H1 (cell line): ENCODE data around the gene HOXC5. TPM values are rescaled to one million over a fixed set of nuclear protein-coding genes. Genes with fewer than 3 reads are reported as not detected.

ENCODE experiments used
- CTCF ChIA-PET: fragments of 300-600 bp; sonication (Branson Sonifier 250); formaldehyde crosslinking; loops from one replicate; lab custom pipeline; 2021; ENCODE audit not compliant: partially characterized antibody; lab: Charles Lee
- POLR2A ChIA-PET: fragments of 300-600 bp; sonication (Branson Sonifier 250); formaldehyde crosslinking; loops from one replicate; lab custom pipeline; 2021; ENCODE audit warnings: inconsistent platforms; ENCODE audit not compliant: partially characterized antibody; lab: Charles Lee
- DNase-seq, 2 experiments: peaks; one replicate each; pipeline versions ENCODE4 v3.0.0 to v3.0.0-alpha.2; 2010 to 2022; ENCODE audit warnings: low spot score in 2 of 2, low read depth in 1 of 2, mixed read lengths in 1 of 2
- FAIRE-seq: peaks from 2 replicates; lab custom pipeline; 2011; peaks lifted over from hg19 to GRCh38; lab: Jason Lieb, UNC
- H2AFZ ChIP-seq: 2 replicates; pipeline ENCODE4 v1.8.1; 2012; ENCODE audit warnings: low read length, inconsistent platforms
- H2AK5ac ChIP-seq: 2 replicates; pipeline ENCODE4 v1.6.1; 2013; ENCODE audit warnings: low read depth, low read length
- H2BK120ac ChIP-seq: replicated peaks from 2 replicates; pipeline ENCODE3; 2013; ENCODE audit warnings: low read depth, low read length, inconsistent platforms
- H2BK12ac ChIP-seq: 2 replicates; pipeline ENCODE4 v1.6.1; 2013; ENCODE audit warnings: low read depth, low read length
- H2BK15ac ChIP-seq: 2 replicates; pipeline ENCODE4 v1.6.1; 2013; ENCODE audit warnings: low read length
- H2BK20ac ChIP-seq: 2 replicates; pipeline ENCODE4 v1.6.1; 2013; ENCODE audit warnings: low read length
- H2BK5ac ChIP-seq: 2 replicates; pipeline ENCODE4 v1.6.1; 2013; ENCODE audit warnings: low read depth, low read length
- H3K14ac ChIP-seq: 2 replicates; pipeline ENCODE4 v1.6.1; 2013; ENCODE audit warnings: inconsistent platforms; ENCODE audit not compliant: insufficient read length
- H3K18ac ChIP-seq: 2 replicates; pipeline ENCODE4 v1.6.1; 2013; ENCODE audit warnings: low read length; ENCODE audit errors: extremely low read depth
- H3K23ac ChIP-seq: 2 replicates; pipeline ENCODE4 v1.6.1; 2013; ENCODE audit warnings: inconsistent platforms; ENCODE audit not compliant: insufficient read length
- H3K23me2 ChIP-seq: 2 replicates; pipeline ENCODE4 v1.6.1; 2013; ENCODE audit warnings: low read depth, low read length
- H3K27ac ChIP-seq: 2 replicates; pipeline ENCODE4 v1.6.1; 2011; ENCODE audit warnings: low read depth, low read length, inconsistent platforms
- H3K27me3 ChIP-seq, 4 experiments: replicated peaks in 1 of 4; 1 replicate in 1 of 4; 2 replicates in 3 of 4; pipeline versions ENCODE4 v1.6.1 to v1.8.1; 2011 to 2013; ENCODE audit warnings: low read length in 3 of 4, mild to moderate bottlenecking in 3 of 4, inconsistent platforms in 2 of 4, mixed read lengths in 2 of 4, moderate library complexity in 1 of 4; ENCODE audit not compliant: control insufficient read depth in 3 of 4, insufficient read depth in 3 of 4; ENCODE audit errors: extremely low read depth in 1 of 4
- H3K36me3 ChIP-seq, 4 experiments: 2 replicates each; pipeline versions ENCODE4 v1.6.1 to v1.8.1; 2011 to 2013; ENCODE audit warnings: mild to moderate bottlenecking in 4 of 4, low read length in 3 of 4, moderate library complexity in 2 of 4, control low read depth in 1 of 4, inconsistent platforms in 1 of 4; ENCODE audit not compliant: insufficient read depth in 4 of 4, control insufficient read depth in 2 of 4
- H3K4ac ChIP-seq: replicated peaks from 2 replicates; pipeline ENCODE3; 2013; ENCODE audit warnings: low read length, low read depth, mixed read lengths, inconsistent platforms; ENCODE audit not compliant: insufficient read length
- H3K4me1 ChIP-seq, 4 experiments: replicated peaks in 1 of 4; 1 replicate in 1 of 4; 2 replicates in 3 of 4; pipeline versions ENCODE4 v1.6.1 to v1.8.1; 2011 to 2013; ENCODE audit warnings: low read length in 3 of 4, inconsistent platforms in 2 of 4, mixed read lengths in 1 of 4; ENCODE audit not compliant: insufficient read depth in 4 of 4, control insufficient read depth in 3 of 4
- H3K4me2 ChIP-seq, 2 experiments: 2 replicates each; pipeline versions ENCODE4 v1.6.1 to v1.8.1; 2011 to 2013; ENCODE audit warnings: low read depth in 2 of 2, low read length in 2 of 2, control low read depth in 1 of 2, inconsistent platforms in 1 of 2, mild to moderate bottlenecking in 1 of 2; ENCODE audit not compliant: insufficient read depth in 1 of 2
- H3K4me3 ChIP-seq, 4 experiments: fragments of 200-600, 300-600 bp in 1 of 4; sonication (generic), shearing (Covaris generic), sonication (Bioruptor Twin) in 1 of 4; 2 replicates each; pipeline versions ENCODE4 v1.5.1 to v1.8.1; 2011 to 2016; ENCODE audit warnings: low read length in 4 of 4, low read depth in 3 of 4, control low read depth in 2 of 4, inconsistent platforms in 2 of 4, mild to moderate bottlenecking in 2 of 4, mixed read lengths in 1 of 4, moderate library complexity in 1 of 4; ENCODE audit not compliant: insufficient read depth in 2 of 4; ENCODE audit errors: extremely low read depth in 1 of 4
- H3K56ac ChIP-seq: replicated peaks from 2 replicates; pipeline ENCODE3; 2013; ENCODE audit warnings: low read depth, mild to moderate bottlenecking, mixed read lengths, low read length, inconsistent platforms; ENCODE audit not compliant: insufficient read length
- H3K79me1 ChIP-seq: 2 replicates; pipeline ENCODE4 v1.6.1; 2013; ENCODE audit warnings: low read depth, low read length, control low read depth
- H3K79me2 ChIP-seq, 2 experiments: 2 replicates each; pipeline versions ENCODE4 v1.6.1 to v1.8.1; 2012 to 2013; ENCODE audit warnings: low read length in 2 of 2, mild to moderate bottlenecking in 2 of 2, inconsistent platforms in 1 of 2; ENCODE audit not compliant: insufficient read depth in 2 of 2, control insufficient read depth in 1 of 2
- H3K9ac ChIP-seq, 4 experiments: replicated peaks in 1 of 4; 1 replicate in 1 of 4; 2 replicates in 3 of 4; pipeline versions ENCODE4 v1.6.1 to v1.8.1; 2011 to 2013; ENCODE audit warnings: low read depth in 3 of 4, low read length in 3 of 4, control low read depth in 2 of 4, mild to moderate bottlenecking in 2 of 4, moderate library complexity in 2 of 4, inconsistent platforms in 1 of 4; ENCODE audit errors: extremely low read depth in 1 of 4
- H3K9me3 ChIP-seq, 2 experiments: 2 replicates each; pipeline versions ENCODE4 v1.6.1 to v1.8.1; 2012 to 2013; ENCODE audit warnings: mild to moderate bottlenecking in 2 of 2, moderate library complexity in 2 of 2, control low read depth in 1 of 2, inconsistent platforms in 1 of 2, low read depth in 1 of 2, low read length in 1 of 2, mixed read lengths in 1 of 2; ENCODE audit not compliant: insufficient read depth in 2 of 2
- H4K20me1 ChIP-seq, 2 experiments: replicated peaks in 1 of 2; 2 replicates each; pipeline versions ENCODE3 to v1.8.1; 2011 to 2013; ENCODE audit warnings: inconsistent platforms in 2 of 2, low read length in 2 of 2, mild to moderate bottlenecking in 1 of 2; ENCODE audit not compliant: insufficient read depth in 2 of 2, control insufficient read depth in 1 of 2
- H4K5ac ChIP-seq: 2 replicates; pipeline ENCODE4 v1.6.1; 2013; ENCODE audit warnings: low read length, low read depth, mixed read lengths, inconsistent platforms; ENCODE audit not compliant: insufficient read length
- H4K8ac ChIP-seq: 2 replicates; pipeline ENCODE4 v1.8.0; 2013; ENCODE audit warnings: mild to moderate bottlenecking, moderate library complexity, low read length, inconsistent platforms; ENCODE audit not compliant: insufficient read depth; ENCODE audit errors: extremely low read depth
- H4K91ac ChIP-seq: replicated peaks from 2 replicates; pipeline ENCODE3; 2013; ENCODE audit warnings: low read length, mixed read lengths, inconsistent platforms; ENCODE audit not compliant: insufficient read length
- CBX8 ChIP-seq: fragments of 300-800, 300-1000 bp; sonication (generic); IDR thresholded peaks from 2 replicates; pipeline ENCODE4 v1.7.1; 2016; ENCODE audit warnings: low read depth, low read length, borderline replicate concordance
- CTBP2 ChIP-seq: IDR thresholded peaks from 2 replicates; pipeline ENCODE4 v1.7.0; 2011; ENCODE audit warnings: borderline replicate concordance, mild to moderate bottlenecking, moderate library complexity, mixed read lengths, low read length; ENCODE audit not compliant: insufficient read depth, insufficient read length
- PHF8 ChIP-seq: fragments of 200-600 bp; sonication (generic); conservative IDR thresholded peaks from 2 replicates; pipeline ENCODE4 v1.7.1; 2012; ENCODE audit warnings: low read depth, mild to moderate bottlenecking, inconsistent platforms, low read length, moderate library complexity
- RFX5 ChIP-seq: IDR thresholded peaks from 2 replicates; pipeline ENCODE4 v1.6.1; 2011; ENCODE audit warnings: low read depth, low read length, improper control_type of control experiment, borderline replicate concordance
- RNF2 ChIP-seq: fragments of 200-900, 300-1000 bp; sonication (generic); IDR thresholded peaks from 2 replicates; pipeline ENCODE4 v1.7.1; 2016; ENCODE audit warnings: borderline replicate concordance, low read depth, mild to moderate bottlenecking, antibody characterized with exemption, low read length; ENCODE audit not compliant: poor library complexity, severe bottlenecking; ENCODE audit errors: missing control alignments
- SAP30 ChIP-seq: fragments of 300-600 bp; sonication (generic); IDR thresholded peaks from 2 replicates; pipeline ENCODE4 v1.7.1; 2012; ENCODE audit warnings: low read length, moderate library complexity, mild to moderate bottlenecking, inconsistent platforms; ENCODE audit not compliant: insufficient read depth, insufficient replicate concordance
- SUZ12 ChIP-seq: fragments of 200-600 bp; sonication (generic); IDR thresholded peaks from 2 replicates; pipeline ENCODE4 v1.6.1; 2012; ENCODE audit warnings: mild to moderate bottlenecking, inconsistent platforms, low read length, moderate library complexity, mixed read lengths
- YY1 ChIP-seq: IDR thresholded peaks from 2 replicates; pipeline ENCODE4 v1.6.1; 2011; ENCODE audit warnings: low read depth, mild to moderate bottlenecking, low read length
- WGBS, 2 experiments: shearing (Covaris generic) in 1 of 2; methylation state at CpG; one replicate each; pipeline versions ENCODE4 v1.1.6 to v1.1.7; 2013 to 2015; ENCODE audit warnings: low lambda C conversion rate in 2 of 2, mixed read lengths in 2 of 2, inconsistent platforms in 1 of 2, low coverage in 1 of 2, missing lambda C conversion rate in 1 of 2; ENCODE audit not compliant: insufficient replicate concordance in 2 of 2, insufficient coverage in 1 of 2, insufficient read length in 1 of 2; ENCODE audit errors: extremely low coverage in 1 of 2, missing lambda C conversion rate in 1 of 2; 5-methylcytosine and 5-hydroxymethylcytosine counted together
- polyA plus RNA-seq, 7 experiments: library from polyadenylated mRNA; depleted of rRNA in 3 of 7; stranded (reverse) in 5 of 7; unstranded in 2 of 7; fragments of >200 nt in 5 of 7; fragments of 200-250 nt in 2 of 7; gene quantifications; 1 replicate in 5 of 7; 2 replicates in 1 of 7; 4 replicates in 1 of 7; pipeline versions ENCODE4 v1.2.1 to v1.2.3, GENCODE V29; 2011 to 2013; ENCODE audit warnings: missing spikeins in 2 of 7, mixed read lengths in 2 of 7
- total RNA-seq: library from RNA; stranded (reverse); fragmentation: NEBNext Ultra II Directional; extraction: Animal tissue kit (Norgen Biotek cat#: 25700); gene quantifications from 2 replicates; pipeline ENCODE4 v1.2.1, GENCODE V29; 2021

The HOXC5 gene
- total and polyA plus RNA-seq, 2 of the 8 experiments (the other 6 are each of a cell fraction or from before 2014, with no cell fraction given): not detected

DNA sequence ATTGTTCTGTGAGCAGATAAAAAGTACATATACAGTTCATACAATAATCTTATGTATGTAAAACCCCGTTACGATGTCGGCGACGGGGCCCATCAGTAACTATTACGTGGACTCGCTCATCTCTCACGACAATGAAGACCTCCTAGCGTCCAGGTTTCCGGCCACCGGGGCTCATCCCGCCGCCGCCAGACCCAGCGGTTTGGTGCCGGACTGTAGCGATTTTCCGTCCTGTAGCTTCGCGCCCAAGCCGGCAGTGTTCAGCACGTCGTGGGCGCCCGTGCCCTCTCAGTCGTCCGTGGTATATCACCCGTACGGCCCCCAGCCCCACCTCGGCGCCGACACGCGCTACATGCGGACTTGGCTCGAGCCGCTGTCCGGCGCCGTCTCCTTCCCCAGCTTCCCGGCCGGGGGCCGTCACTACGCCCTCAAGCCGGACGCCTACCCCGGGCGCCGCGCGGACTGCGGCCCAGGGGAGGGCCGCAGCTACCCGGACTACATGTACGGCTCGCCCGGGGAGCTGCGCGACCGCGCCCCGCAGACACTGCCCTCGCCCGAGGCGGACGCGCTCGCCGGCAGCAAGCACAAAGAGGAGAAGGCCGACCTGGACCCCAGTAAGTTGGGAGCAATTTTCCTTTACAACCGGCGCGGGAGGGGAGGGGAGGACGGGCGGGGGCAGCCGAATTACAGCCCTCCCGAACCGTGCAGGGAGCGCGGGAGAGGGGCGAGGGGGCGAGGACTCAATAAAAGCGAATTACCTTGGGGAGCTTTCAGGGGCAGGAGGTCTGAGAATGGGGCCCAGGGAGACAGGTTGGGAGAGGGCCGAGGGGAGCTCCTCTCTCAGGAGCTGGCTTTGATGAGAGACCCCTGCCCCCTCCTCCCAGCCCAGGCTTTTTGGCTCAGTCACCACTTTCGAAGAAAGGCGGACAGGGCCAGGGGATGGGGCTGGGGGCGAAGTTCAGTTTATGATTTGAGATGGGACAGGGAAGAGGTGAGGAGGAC is 32.4 kb upstream of the HOXC5 start, which contains the start of gene HOXC9:
Gene HOXC9, plus strand, starts transcription at position 46 of the 999 bp plus-strand sequence. Its CDS starts 28 bp downstream, at position 74.
- no peak within 1 kb of the TSS for H3K27ac ChIP-seq
- peak within 1 kb of the TSS in 3 of 4 experiments; percentile 18 to 42 (median 26); a peak in 6 of 8 replicates for H3K4me3 ChIP-seq
- TF ChIP-seq RNF2 (peak; percentile 94), YY1 (no peak), RFX5 (no peak), CBX8 (0 out of 2 replicates have a peak, but pooled peaks have one; percentile 56), PHF8 (no peak), SAP30 (no peak), SUZ12 (peak; percentile 100), CTBP2 (peak; percentile 70)

More for the DNA sequence above, 32.4 kb upstream of the HOXC5 start, which contains the start of gene HOXC9:
- H4K8ac ChIP-seq: no peak within 1 kb of the TSS
- H2AFZ ChIP-seq: no peak within 1 kb of the TSS
- peaks cover 0 to 8% (median 4%) of the 10 kb centered on the region in 4 experiments; a peak in 4 of 7 replicates for H3K4me1 ChIP-seq
- H3K27me3 ChIP-seq: peaks cover 98 to 100% (median 100%) of the 10 kb centered on the region in 4 experiments
- H3K4ac ChIP-seq: no peak within 1 kb of the TSS
- H2BK20ac ChIP-seq: no peak within 1 kb of the TSS
- H2BK15ac ChIP-seq: 0 out of 2 replicates have a peak within 1 kb of the TSS, but pooled peaks have one; percentile 61
- no peak within 1 kb of the TSS for H4K5ac ChIP-seq
- H2AK5ac ChIP-seq: no peak within 1 kb of the TSS
- H2BK5ac ChIP-seq: no peak within 1 kb of the TSS
- H2BK120ac ChIP-seq: no peak within 1 kb of the TSS
- FAIRE-seq: no peak
- ChIA-PET CTCF (interaction anchor here (0.6 to 11.3 kb wide), 16 partner anchors 9 to 570 kb away, joined by 3 to 154 read pairs (median 4); partner anchors contain the start of genes HOXC10 and HOXC5), POLR2A (interaction anchor here (0.8 to 1.4 kb wide), 3 partner anchors 8 to 21 kb away, joined by 3 to 6 read pairs (median 4); partner anchors contain the start of gene HOXC8)
- WGBS, 2 experiments: 8% methylated on average over 42 of the region's 87 CpGs; no CpG with 5 or more reads in 1 of the 2 experiments
- peak within 1 kb of the TSS; percentile 43 to 64 for H3K4me2 ChIP-seq
- peaks cover 4% of the 10 kb centered on the region; the same call in 1 of the 2 replicates for H3K23me2 ChIP-seq
- no peak within 1 kb of the TSS for H3K9ac ChIP-seq
- no peak within 1 kb of the TSS for H3K56ac ChIP-seq
- no peak within 1 kb of the TSS for H4K91ac ChIP-seq
- H3K79me2 ChIP-seq: no peaks in the 10 kb centered on the region
- H3K18ac ChIP-seq: no peak within 1 kb of the TSS
- H2BK12ac ChIP-seq: 0 out of 2 replicates have a peak within 1 kb of the TSS, but pooled peaks have one; percentile 50
- H3K79me1 ChIP-seq: no peaks in the 10 kb centered on the region
- DNase-seq: no peak
- H3K14ac ChIP-seq: no peak within 1 kb of the TSS
- no peak within 1 kb of the TSS for H3K23ac ChIP-seq
- H3K36me3 ChIP-seq: peaks cover 0 to 11% (median 0%) of the 10 kb centered on the region in 4 experiments; a peak in 1 of 8 replicates
- H3K9me3 ChIP-seq: no peaks in the 10 kb centered on the region
- peaks cover 16 to 23% of the 10 kb centered on the region in 2 experiments for H4K20me1 ChIP-seq
